Neural crest cell (in vitro differentiated cells): Measurements from ENCODE around the gene KCTD18. TPM values are rescaled to one million over a fixed set of nuclear protein-coding genes. Genes with fewer than 3 reads are reported as not detected.

ENCODE experiments used
- DNase-seq: peaks from one replicate; pipeline ENCODE4 v3.0.0; 2021; ENCODE audit warnings: low read depth, mixed read lengths, low spot score
- H3K27ac Mint-ChIP-seq: one replicate; pipeline ENCODE4 v1.8.0; 2021; ENCODE audit warnings: mild to moderate bottlenecking, mixed read lengths; ENCODE audit not compliant: unreplicated experiment
- H3K27me3 Mint-ChIP-seq: 2 replicates; pipeline ENCODE4 v1.8.0; 2021; ENCODE audit warnings: low read depth, mild to moderate bottlenecking, mixed read lengths
- H3K36me3 Mint-ChIP-seq: 2 replicates; pipeline ENCODE4 v1.8.0; 2021; ENCODE audit warnings: low read depth, mild to moderate bottlenecking, mixed read lengths
- H3K4me1 Mint-ChIP-seq: 2 replicates; pipeline ENCODE4 v1.8.0; 2021; ENCODE audit warnings: mixed read lengths
- H3K4me3 Mint-ChIP-seq: one replicate; pipeline ENCODE4 v1.8.0; 2021; ENCODE audit warnings: mild to moderate bottlenecking, mixed read lengths
- H3K9me3 Mint-ChIP-seq: 2 replicates; pipeline ENCODE4 v1.8.0; 2021; ENCODE audit warnings: mixed read lengths
- CTCF ChIP-seq: fragments of 200-600 bp; sonication (generic); conservative IDR thresholded peaks from 2 replicates; pipeline ENCODE4 v1.5.0; 2021; ENCODE audit warnings: antibody characterized with exemption, mild to moderate bottlenecking
- total RNA-seq: library from RNA; stranded (reverse); gene quantifications from 2 replicates; pipeline ENCODE4 v1.2.1, GENCODE V29; 2021

KCTD18 gene
- total RNA-seq, 1 donor from 2014 or later = 6.5 TPM

GRCh38 chr2:200451511-200451910, 58.4 kb downstream of the KCTD18 start:
- H3K27me3 Mint-ChIP-seq = no peaks in the 10 kb centered on the region
- no peak for TF ChIP-seq CTCF
- no peak overlapping the region for H3K4me3 Mint-ChIP-seq
- peaks cover 3% of the 10 kb centered on the region for H3K4me1 Mint-ChIP-seq
- H3K9me3 Mint-ChIP-seq = no peaks in the 10 kb centered on the region
- H3K27ac Mint-ChIP-seq = no peak overlapping the region
- DNase-seq = no peak
- H3K36me3 Mint-ChIP-seq = peaks cover 11% of the 10 kb centered on the region

- H3K36me3 Mint-ChIP-seq = peaks cover 8% of the 10 kb centered on the region
- H3K9me3 Mint-ChIP-seq = no peaks in the 10 kb centered on the region
- DNase-seq = no peak
- H3K27ac Mint-ChIP-seq = no peak overlapping the region
- no peak for TF ChIP-seq CTCF
- peaks cover 3% of the 10 kb centered on the region for H3K4me1 Mint-ChIP-seq
- no peaks in the 10 kb centered on the region for H3K27me3 Mint-ChIP-seq
- no peak overlapping the region for H3K4me3 Mint-ChIP-seq
These were observed 59.6 kb downstream of the KCTD18 start for GRCh38 chr2:200450288-200450687.

GRCh38 chr2:200449149-200449548, 60.7 kb downstream of the KCTD18 start:
- no peak overlapping the region for H3K4me3 Mint-ChIP-seq
- H3K4me1 Mint-ChIP-seq = peaks cover 3% of the 10 kb centered on the region
- H3K27me3 Mint-ChIP-seq = no peaks in the 10 kb centered on the region
- no peak for DNase-seq
- H3K27ac Mint-ChIP-seq = no peak overlapping the region
- no peaks in the 10 kb centered on the region for H3K9me3 Mint-ChIP-seq
- H3K36me3 Mint-ChIP-seq = peaks cover 11% of the 10 kb centered on the region
- TF ChIP-seq CTCF = no peak

GRCh38 chr2:200448455-200448854, 61.4 kb downstream of the KCTD18 start:
- H3K4me3 Mint-ChIP-seq = no peak overlapping the region
- no peak for TF ChIP-seq CTCF
- no peaks in the 10 kb centered on the region for H3K27me3 Mint-ChIP-seq
- H3K27ac Mint-ChIP-seq = no peak overlapping the region
- H3K36me3 Mint-ChIP-seq = peaks cover 11% of the 10 kb centered on the region
- H3K9me3 Mint-ChIP-seq = no peaks in the 10 kb centered on the region
- peaks cover 3% of the 10 kb centered on the region for H3K4me1 Mint-ChIP-seq
- DNase-seq = no peak

- no peak for DNase-seq
- H3K9me3 Mint-ChIP-seq = no peaks in the 10 kb centered on the region
- peaks cover 11% of the 10 kb centered on the region for H3K36me3 Mint-ChIP-seq
- H3K27ac Mint-ChIP-seq = no peak overlapping the region
- no peaks in the 10 kb centered on the region for H3K27me3 Mint-ChIP-seq
- H3K4me3 Mint-ChIP-seq = no peak overlapping the region
- TF ChIP-seq CTCF = no peak
- H3K4me1 Mint-ChIP-seq = no peaks in the 10 kb centered on the region
These were observed 62.6 kb downstream of the KCTD18 start for GRCh38 chr2:200447139-200447855.
